Fibroblast of the aortic adventitia (primary cell): ENCODE measurements around the gene MAPKAP1. TPM values are rescaled to one million over a fixed set of nuclear protein-coding genes. Genes with fewer than 3 reads are reported as not detected.
"Not testable (repeated sequence)": the region's sequence is repeated elsewhere in the genome, so short reads cannot be mapped to it uniquely, and the experiment has no call there.

Source experiments
- DNase-seq: peaks from one replicate; pipeline ENCODE4 v3.0.0-alpha.2; 2010; ENCODE audit warnings: low read depth
- H3K4me3 ChIP-seq: 2 replicates; pipeline ENCODE4 v1.5.1; 2011; ENCODE audit warnings: low read depth, mild to moderate bottlenecking, control low read depth, low read length, moderate library complexity
- total RNA-seq: library from RNA; depleted of rRNA; stranded (reverse); fragments of >200 nt; gene quantifications from 2 replicates; pipeline ENCODE4 v1.2.3, GENCODE V29; 2012; ENCODE audit warnings: low replicate concordance
- TF ChIP-seq, protein P1 (sequence below): IDR thresholded peaks from 2 replicates; pipeline ENCODE4 v1.5.1; 2011; ENCODE audit warnings: mild to moderate bottlenecking, low read length, control low read depth, inconsistent platforms; ENCODE audit not compliant: insufficient read depth

MAPKAP1 gene
- total RNA-seq, 1 donor, result 90.6 TPM

DNA sequence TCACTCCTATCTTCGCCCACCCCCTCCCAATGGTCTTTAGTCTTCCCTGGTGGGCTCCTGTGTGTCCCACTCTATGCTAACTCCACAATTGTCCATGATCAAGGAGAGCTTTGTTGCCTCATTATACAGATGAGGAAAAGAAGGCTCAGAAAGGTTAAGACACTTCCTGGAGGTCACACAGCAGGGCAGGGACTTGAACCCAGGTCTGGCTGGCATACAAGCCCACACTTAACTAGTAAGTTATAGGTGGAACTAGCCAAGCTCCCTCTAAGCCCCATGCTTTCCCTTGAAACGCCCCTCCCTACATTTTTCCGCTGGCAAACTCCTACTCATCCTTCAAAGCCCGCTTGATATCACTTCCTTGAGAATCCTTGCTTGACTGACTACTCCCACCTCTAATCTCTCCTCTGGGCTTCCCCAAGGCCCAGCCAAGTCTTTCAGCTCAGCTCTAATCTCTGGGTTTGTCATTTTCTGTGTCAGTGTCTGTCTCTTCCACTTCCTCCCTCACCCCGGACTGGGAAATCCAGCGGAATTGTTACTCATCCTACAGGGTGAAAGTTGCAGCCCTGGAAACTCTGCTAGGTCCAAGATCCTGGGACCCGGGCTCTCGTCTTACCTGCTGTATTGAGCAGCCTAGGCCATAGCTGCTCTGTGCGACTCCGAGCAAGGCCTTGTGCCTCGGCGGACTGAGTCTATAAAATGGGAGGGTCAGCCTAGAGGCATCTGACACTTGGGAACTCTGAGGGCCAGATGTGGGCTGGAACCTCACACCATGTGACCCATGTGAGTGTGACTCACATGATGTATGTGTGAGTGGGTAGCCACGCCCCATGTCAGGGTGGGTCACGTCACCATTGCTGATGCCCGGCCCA lies 300.8 kb downstream of the MAPKAP1 start:
- no peak overlapping the region for H3K4me3 ChIP-seq
- DNase-seq, result no peak
- TF ChIP-seq, protein P1, sequence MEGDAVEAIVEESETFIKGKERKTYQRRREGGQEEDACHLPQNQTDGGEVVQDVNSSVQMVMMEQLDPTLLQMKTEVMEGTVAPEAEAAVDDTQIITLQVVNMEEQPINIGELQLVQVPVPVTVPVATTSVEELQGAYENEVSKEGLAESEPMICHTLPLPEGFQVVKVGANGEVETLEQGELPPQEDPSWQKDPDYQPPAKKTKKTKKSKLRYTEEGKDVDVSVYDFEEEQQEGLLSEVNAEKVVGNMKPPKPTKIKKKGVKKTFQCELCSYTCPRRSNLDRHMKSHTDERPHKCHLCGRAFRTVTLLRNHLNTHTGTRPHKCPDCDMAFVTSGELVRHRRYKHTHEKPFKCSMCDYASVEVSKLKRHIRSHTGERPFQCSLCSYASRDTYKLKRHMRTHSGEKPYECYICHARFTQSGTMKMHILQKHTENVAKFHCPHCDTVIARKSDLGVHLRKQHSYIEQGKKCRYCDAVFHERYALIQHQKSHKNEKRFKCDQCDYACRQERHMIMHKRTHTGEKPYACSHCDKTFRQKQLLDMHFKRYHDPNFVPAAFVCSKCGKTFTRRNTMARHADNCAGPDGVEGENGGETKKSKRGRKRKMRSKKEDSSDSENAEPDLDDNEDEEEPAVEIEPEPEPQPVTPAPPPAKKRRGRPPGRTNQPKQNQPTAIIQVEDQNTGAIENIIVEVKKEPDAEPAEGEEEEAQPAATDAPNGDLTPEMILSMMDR, result no peak

GRCh38 chr9:125404733-125405132 lies 302.3 kb downstream of the MAPKAP1 start:
- TF ChIP-seq, protein P1, result no peak
- no peak for DNase-seq
- H3K4me3 ChIP-seq, result no peak overlapping the region

GRCh38 chr9:125400725-125401716 lies 306.0 kb downstream of the MAPKAP1 start:
- DNase-seq, result no peak
- TF ChIP-seq, protein P1, result no peak

GRCh38 chr9:125400232-125400631 lies 306.8 kb downstream of the MAPKAP1 start:
- DNase-seq, H3K4me3 ChIP-seq: not testable (repeated sequence)

More at GRCh38 chr9:125400725-125401716, 306.0 kb downstream of the MAPKAP1 start:
- no peak overlapping the region for H3K4me3 ChIP-seq

DNA sequence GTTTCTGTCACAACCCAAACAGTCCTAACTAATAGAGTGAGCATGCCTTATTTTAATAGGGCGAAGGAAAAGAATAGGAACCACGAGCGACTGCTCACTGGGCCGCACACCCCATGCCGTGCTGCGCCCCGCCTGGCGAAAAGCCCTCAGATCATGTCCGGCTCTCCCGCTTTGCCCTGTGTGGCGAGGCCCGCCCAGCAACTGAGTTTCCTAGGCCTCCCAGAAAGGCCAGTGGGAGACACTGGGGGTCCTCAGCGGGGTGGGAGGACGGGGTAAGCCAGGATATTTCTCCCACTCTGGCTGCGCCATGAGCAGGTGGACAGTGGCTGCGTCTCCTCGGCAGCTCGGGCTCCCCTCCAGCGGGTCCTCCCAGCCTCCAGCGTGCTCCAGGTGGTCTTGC lies 307.3 kb downstream of the MAPKAP1 start:
- TF ChIP-seq, protein P1, result no peak
- DNase-seq, result no peak
- no peak overlapping the region for H3K4me3 ChIP-seq

GRCh38 chr9:125399165-125399564 lies 307.8 kb downstream of the MAPKAP1 start:
- H3K4me3 ChIP-seq, result no peak overlapping the region
- no peak for DNase-seq
- TF ChIP-seq, protein P1, result no peak

DNA sequence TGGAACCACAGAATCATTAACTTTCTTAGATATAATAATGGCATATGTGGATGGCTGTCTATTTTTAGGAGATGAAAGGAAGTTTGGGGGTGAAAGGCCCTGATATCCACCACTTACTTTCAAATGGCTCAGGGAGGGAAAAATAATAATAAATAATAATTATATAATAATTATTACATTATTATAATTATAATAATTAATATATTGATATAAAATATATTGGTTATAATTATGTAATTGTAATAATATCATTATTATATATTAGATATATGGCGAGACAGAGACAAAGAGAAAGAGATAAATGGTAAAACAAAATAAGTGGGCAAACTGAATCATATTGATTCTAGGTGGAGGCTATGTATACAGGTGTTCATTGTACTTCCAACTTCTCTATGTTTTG lies 308.8 kb downstream of the MAPKAP1 start:
- TF ChIP-seq, protein P1, result no peak
- H3K4me3 ChIP-seq, result no peak overlapping the region
- no peak for DNase-seq
